Neutrophil (primary cell): ENCODE measurements around the gene ANKS6.

ENCODE experiments used
- H3K27ac ChIP-seq: fragments of 200-600 bp; sonication (generic); 2 replicates; pipeline ENCODE4 v1.5.1; 2016; ENCODE audit warnings: mild to moderate bottlenecking, moderate library complexity
- H3K27me3 ChIP-seq: fragments of 200-600 bp; sonication (generic); 2 replicates; pipeline ENCODE4 v1.6.0; 2016; ENCODE audit warnings: mild to moderate bottlenecking
- H3K36me3 ChIP-seq: fragments of 200-600 bp; sonication (generic); 2 replicates; pipeline ENCODE4 v1.5.1; 2017
- H3K4me1 ChIP-seq, 2 experiments: fragments of 200-600 bp in 1 of 2; sonication (generic) in 1 of 2; 1 replicate in 1 of 2; 2 replicates in 1 of 2; pipeline versions ENCODE4 v1.5.1 to v1.6.1; 2013 to 2016; ENCODE audit warnings: low read depth in 1 of 2, low read length in 1 of 2, mild to moderate bottlenecking in 1 of 2, moderate library complexity in 1 of 2; ENCODE audit not compliant: control insufficient read depth in 1 of 2, insufficient read depth in 1 of 2
- H3K4me3 ChIP-seq, 2 experiments: fragments of 200-600 bp in 1 of 2; sonication (generic) in 1 of 2; 1 replicate in 1 of 2; 2 replicates in 1 of 2; pipeline ENCODE4 v1.5.1; 2013 to 2016; ENCODE audit warnings: low read depth in 1 of 2, low read length in 1 of 2, mild to moderate bottlenecking in 1 of 2, moderate library complexity in 1 of 2
- H3K9me3 ChIP-seq: fragments of 200-600 bp; sonication (generic); 2 replicates; pipeline ENCODE4 v1.5.1; 2016
- CTCF ChIP-seq: fragments of 200-600 bp; sonication (generic); IDR thresholded peaks from 2 replicates; pipeline ENCODE4 v1.5.1; 2016; ENCODE audit warnings: antibody characterized with exemption

ANKS6 gene

DNA sequence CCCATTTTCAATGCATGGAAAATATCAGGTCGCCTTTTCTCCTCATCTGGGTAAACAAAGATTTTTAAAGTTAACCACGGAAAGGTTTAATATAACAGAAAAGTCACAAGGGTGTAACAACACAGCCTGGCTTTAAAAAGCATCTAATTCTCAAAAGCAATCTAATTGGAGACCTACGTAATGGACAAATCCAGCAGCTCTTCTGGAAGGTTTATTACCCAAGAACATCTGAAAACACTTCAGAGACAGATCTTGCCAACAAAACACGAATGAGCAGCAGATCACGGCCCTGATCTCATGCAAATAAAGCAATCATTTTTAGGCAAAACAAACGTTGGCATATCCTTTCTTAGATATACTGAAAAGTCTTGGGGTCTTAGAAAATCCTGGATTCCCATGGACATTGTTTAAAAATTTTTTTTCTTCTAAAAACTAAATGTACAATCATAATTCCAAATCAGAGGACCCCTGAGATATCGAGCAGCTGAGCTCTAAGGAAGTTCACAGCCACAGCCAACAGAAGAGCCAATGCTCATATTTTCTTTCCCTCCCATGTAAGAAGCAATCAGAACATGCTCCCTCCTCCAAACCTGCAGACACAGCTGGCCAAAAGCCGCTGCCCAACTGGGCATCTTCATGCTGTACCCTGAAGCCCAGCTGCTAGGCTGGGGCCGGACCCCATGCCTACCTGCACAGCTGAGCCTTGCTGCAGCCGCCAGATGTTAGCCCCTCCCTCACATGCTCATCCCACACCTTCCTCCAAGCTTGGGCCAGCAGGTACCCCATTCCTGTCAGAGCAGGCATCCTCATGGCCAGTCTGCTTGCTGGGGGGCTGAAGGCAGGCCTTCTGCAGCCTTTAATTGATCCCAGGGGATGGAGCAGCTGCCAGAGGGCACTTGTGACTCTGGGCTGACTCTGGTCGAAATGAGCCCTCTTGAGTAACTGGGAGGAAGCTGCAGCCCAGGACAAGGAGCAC is 11.2 kb downstream of the ANKS6 start:
- no peak overlapping the region for H3K27ac ChIP-seq
- peaks cover 10 to 12% of the 10 kb centered on the region in 2 experiments for H3K4me1 ChIP-seq
- H3K4me3 ChIP-seq, result no peak overlapping the region
- H3K9me3 ChIP-seq, result no peaks in the 10 kb centered on the region
- no peak for TF ChIP-seq CTCF
- H3K27me3 ChIP-seq, result peaks cover 20% of the 10 kb centered on the region
- H3K36me3 ChIP-seq, result no peaks in the 10 kb centered on the region

GRCh38 chr9:98783518-98784226 is 12.7 kb downstream of the ANKS6 start:
- TF ChIP-seq CTCF, result no peak
- H3K36me3 ChIP-seq, result no peaks in the 10 kb centered on the region
- H3K27ac ChIP-seq, result no peak overlapping the region
- no peak overlapping the region for H3K4me3 ChIP-seq
- H3K9me3 ChIP-seq, result no peaks in the 10 kb centered on the region
- peaks cover 22% of the 10 kb centered on the region for H3K27me3 ChIP-seq
- H3K4me1 ChIP-seq, result peaks cover 10 to 12% of the 10 kb centered on the region in 2 experiments

GRCh38 chr9:98781588-98782383 is 14.6 kb downstream of the ANKS6 start:
- no peak overlapping the region for H3K4me3 ChIP-seq
- H3K36me3 ChIP-seq, result no peaks in the 10 kb centered on the region
- no peak for TF ChIP-seq CTCF
- peaks cover 10 to 12% of the 10 kb centered on the region in 2 experiments for H3K4me1 ChIP-seq
- no peaks in the 10 kb centered on the region for H3K9me3 ChIP-seq
- H3K27me3 ChIP-seq, result peaks cover 22% of the 10 kb centered on the region
- no peak overlapping the region for H3K27ac ChIP-seq

DNA sequence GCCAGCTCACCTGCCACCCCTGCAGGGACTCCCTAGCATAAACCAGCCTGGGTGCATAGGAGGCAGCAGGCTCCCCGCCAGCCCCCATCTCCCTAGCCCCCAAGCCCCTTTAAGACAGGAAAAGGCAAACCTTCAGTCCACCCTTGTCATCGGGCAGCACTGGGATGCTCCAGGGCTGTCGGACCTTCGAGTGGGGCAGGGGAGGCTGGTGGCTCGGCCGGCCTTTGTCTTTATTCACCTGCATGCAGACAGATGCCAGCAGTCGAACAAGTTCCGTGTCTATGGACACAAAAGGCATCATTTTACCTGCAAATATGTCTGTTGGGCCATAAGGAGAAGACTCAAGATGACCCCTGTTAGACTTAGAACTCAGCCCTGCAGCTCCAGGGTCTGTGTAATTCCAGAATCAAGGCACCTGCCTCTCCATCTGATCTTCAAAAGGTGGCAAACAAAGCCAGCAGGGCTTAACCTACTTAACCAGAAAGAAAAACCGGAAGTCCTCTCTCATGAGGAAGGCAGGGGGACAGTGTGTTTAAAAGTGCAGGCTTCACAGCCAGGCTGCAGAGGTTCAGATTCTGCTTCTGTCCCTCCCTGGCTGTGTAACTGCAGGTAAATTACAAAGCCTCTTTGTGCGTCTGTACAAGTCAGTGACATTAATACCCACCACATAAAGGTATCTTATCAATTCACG is 16.2 kb downstream of the ANKS6 start:
- H3K27ac ChIP-seq, result no peak overlapping the region
- peaks cover 17% of the 10 kb centered on the region for H3K27me3 ChIP-seq
- TF ChIP-seq CTCF, result no peak
- no peak overlapping the region for H3K4me3 ChIP-seq
- no peaks in the 10 kb centered on the region for H3K9me3 ChIP-seq
- H3K36me3 ChIP-seq, result no peaks in the 10 kb centered on the region
- peaks cover 10 to 12% of the 10 kb centered on the region in 2 experiments for H3K4me1 ChIP-seq
